Suprapubic skin (tissue), 4 donors: ENCODE measurements around the gene SLC2A8. TPM values are rescaled to one million over a fixed set of nuclear protein-coding genes. Genes with fewer than 3 reads are reported as not detected.
A peak's percentile ranks its signal among the peaks of the same experiment; 100 is the strongest.

Experiments
- DNase-seq, 2 donors: peaks; one replicate each; pipeline ENCODE4 v3.0.0-alpha.2; 2019; ENCODE audit warnings: low spot score in 2 of 2
- H3K27ac ChIP-seq: fragments of 200-600 bp; sonication (generic); one replicate; pipeline ENCODE4 v1.5.1; 2019
- H3K27me3 ChIP-seq: fragments of 200-600 bp; sonication (generic); one replicate; pipeline ENCODE4 v1.5.1; 2019
- H3K36me3 ChIP-seq: fragments of 200-600 bp; sonication (generic); one replicate; pipeline ENCODE4 v1.5.1; 2019
- H3K4me1 ChIP-seq: fragments of 200-600 bp; sonication (generic); one replicate; pipeline ENCODE4 v1.5.1; 2019
- H3K4me3 ChIP-seq: fragments of 200-600 bp; sonication (generic); one replicate; pipeline ENCODE4 v1.5.1; 2019; ENCODE audit warnings: mild to moderate bottlenecking
- H3K9me3 ChIP-seq: fragments of 200-600 bp; sonication (generic); one replicate; pipeline ENCODE4 v1.5.1; 2019
- EP300 ChIP-seq: sonication (generic); formaldehyde crosslinking; IDR thresholded peaks from one replicate; pipeline ENCODE4 v1.6.1; 2017; ENCODE audit warnings: antibody characterized with exemption
- POLR2A ChIP-seq, 2 donors: fragments of 450-650 bp; IDR thresholded peaks; one replicate each; pipeline ENCODE4 v1.6.1; 2017; ENCODE audit warnings: antibody characterized with exemption in 2 of 2, mild to moderate bottlenecking in 2 of 2, moderate library complexity in 2 of 2
- POLR2AphosphoS5 ChIP-seq, 3 donors: sonication (generic); formaldehyde crosslinking; IDR thresholded peaks; one replicate each; pipeline ENCODE4 v1.6.1; 2017; ENCODE audit warnings: antibody characterized with exemption in 3 of 3
- WGBS: methylation state at CpG from one replicate; pipeline ENCODE4 v1.1.5; 2018; 5-methylcytosine and 5-hydroxymethylcytosine counted together
- total RNA-seq, 4 donors: library from RNA; depleted of rRNA; stranded (reverse); fragments of >200 nt; gene quantifications; one replicate each; pipeline ENCODE4 v1.1.0, GENCODE V29; 2016
- TF ChIP-seq, protein P1 (sequence below), 2 donors: fragments of 200-600 bp in 1 of 2; fragments of 450-650 bp in 1 of 2; sonication (generic) in 1 of 2; IDR thresholded peaks; one replicate each; pipeline ENCODE4 v1.5.1; 2016 to 2019; ENCODE audit warnings: antibody characterized with exemption in 2 of 2, mild to moderate bottlenecking in 1 of 2, moderate library complexity in 1 of 2

SLC2A8 gene
- total RNA-seq, 4 donors from 2014 or later: 17.2 to 26.0 (median 21.4) TPM

DNA sequence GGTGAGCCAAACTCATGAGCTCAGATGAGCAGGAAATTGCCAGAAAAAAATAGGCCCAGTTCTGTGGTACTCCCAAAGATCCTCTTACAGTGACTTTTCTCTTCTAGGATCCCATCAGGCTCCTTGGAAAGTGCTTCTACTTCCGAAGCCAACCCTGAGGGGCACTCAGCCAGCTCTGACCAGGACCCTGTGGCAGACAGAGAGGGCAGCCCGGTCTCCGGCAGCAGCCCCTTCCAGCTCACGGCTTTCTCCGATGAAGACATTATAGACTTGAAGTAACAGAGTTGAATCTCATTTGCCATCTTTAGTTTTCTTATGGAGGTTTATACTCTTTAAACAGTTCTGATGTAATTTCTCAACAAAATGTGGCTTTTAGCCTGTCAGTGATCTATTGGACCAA is 4.0 kb upstream of the SLC2A8 start:
- Histone ChIP-seq H3K36me3 (peaks cover 6% of the 10 kb centered on the region), H3K4me3 (no peak overlapping the region), H3K27ac (no peak overlapping the region), H3K9me3 (no peaks in the 10 kb centered on the region), H3K27me3 (no peaks in the 10 kb centered on the region), H3K4me1 (peaks cover 22% of the 10 kb centered on the region)
- DNase-seq: peak in 1 of 2 donors; percentile 59
- no peak for TF ChIP-seq EP300
- TF ChIP-seq, protein P1, sequence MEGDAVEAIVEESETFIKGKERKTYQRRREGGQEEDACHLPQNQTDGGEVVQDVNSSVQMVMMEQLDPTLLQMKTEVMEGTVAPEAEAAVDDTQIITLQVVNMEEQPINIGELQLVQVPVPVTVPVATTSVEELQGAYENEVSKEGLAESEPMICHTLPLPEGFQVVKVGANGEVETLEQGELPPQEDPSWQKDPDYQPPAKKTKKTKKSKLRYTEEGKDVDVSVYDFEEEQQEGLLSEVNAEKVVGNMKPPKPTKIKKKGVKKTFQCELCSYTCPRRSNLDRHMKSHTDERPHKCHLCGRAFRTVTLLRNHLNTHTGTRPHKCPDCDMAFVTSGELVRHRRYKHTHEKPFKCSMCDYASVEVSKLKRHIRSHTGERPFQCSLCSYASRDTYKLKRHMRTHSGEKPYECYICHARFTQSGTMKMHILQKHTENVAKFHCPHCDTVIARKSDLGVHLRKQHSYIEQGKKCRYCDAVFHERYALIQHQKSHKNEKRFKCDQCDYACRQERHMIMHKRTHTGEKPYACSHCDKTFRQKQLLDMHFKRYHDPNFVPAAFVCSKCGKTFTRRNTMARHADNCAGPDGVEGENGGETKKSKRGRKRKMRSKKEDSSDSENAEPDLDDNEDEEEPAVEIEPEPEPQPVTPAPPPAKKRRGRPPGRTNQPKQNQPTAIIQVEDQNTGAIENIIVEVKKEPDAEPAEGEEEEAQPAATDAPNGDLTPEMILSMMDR (IDR thresholded peaks at IDR 0.05): no peak
- no peak for TF ChIP-seq POLR2AphosphoS5 (IDR thresholded peaks at IDR 0.05)
- TF ChIP-seq POLR2A (IDR thresholded peaks at IDR 0.05): no peak
- 95% methylated on average over 5 of the region's 5 CpGs for WGBS

DNA sequence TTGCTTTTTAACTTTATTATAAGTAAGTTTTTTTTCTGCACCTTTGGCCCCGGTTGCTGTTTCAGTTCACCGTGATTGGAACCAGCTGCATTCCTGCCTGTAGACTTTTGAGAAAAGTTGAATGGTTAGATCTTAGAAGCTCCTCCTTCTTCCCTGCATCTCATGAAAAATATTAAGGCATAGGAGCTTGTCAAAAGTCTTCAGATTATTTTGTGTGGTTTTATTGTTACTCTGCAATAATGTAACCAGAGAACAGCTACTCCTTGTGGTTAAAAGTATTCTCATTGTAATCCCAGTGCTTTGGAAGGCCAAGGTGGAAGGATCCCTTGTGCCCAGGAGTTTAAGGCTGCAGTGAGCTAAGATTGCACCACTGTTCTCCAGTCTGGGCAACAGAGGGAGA is 3.3 kb upstream of the SLC2A8 start:
- peaks cover 6% of the 10 kb centered on the region for H3K36me3 ChIP-seq
- peaks cover 23% of the 10 kb centered on the region for H3K4me1 ChIP-seq
- WGBS: 52% methylated on average over 2 of the region's 2 CpGs
- H3K9me3 ChIP-seq: no peaks in the 10 kb centered on the region
- H3K27me3 ChIP-seq: no peaks in the 10 kb centered on the region
- no peak for TF ChIP-seq POLR2AphosphoS5 (IDR thresholded peaks at IDR 0.05)
- TF ChIP-seq POLR2A (IDR thresholded peaks at IDR 0.05): no peak
- TF ChIP-seq, protein P1 (IDR thresholded peaks at IDR 0.05): no peak
- TF ChIP-seq EP300: no peak
- no peak for DNase-seq
- H3K4me3 ChIP-seq: no peak overlapping the region
- no peak overlapping the region for H3K27ac ChIP-seq

DNA sequence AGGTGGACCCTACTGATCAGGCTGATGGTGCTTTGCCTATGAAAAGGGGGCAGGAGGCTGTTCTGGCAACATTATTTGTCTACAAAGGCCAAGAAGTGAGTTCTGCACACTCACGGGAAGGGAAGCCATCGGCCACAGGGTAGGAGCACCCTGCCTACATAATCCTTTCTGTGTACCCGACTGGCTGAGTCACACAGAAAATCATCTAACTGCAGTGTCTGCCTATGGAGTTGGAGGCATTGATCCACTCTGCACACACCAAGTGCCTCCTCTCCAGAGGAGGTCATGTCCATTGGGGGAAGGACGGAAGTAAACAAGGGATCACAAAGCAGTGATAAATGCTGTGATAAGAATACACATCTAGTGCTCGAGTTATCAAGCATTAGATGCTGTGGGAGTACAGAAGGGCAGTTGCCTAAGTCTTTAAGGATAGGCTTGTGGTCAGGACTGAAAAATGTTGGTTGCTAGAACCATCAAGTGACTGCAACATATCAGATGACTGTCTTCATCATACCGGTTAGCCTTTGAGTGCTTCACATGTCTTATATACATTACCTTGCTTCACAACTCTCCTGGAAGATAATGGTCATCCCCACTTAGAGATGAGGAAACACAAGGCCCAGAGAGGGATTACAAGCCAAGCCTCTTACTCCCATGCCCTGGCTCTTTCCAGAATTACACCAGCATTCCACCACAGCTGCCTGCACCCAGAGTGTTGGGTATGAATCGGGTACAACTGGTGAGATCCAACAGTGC is 1.3 kb upstream of the SLC2A8 start:
- H3K27ac ChIP-seq: no peak overlapping the region
- no peak for TF ChIP-seq POLR2A (IDR thresholded peaks at IDR 0.05)
- TF ChIP-seq, protein P1 (IDR thresholded peaks at IDR 0.05): no peak
- TF ChIP-seq EP300: no peak
- no peak for TF ChIP-seq POLR2AphosphoS5 (IDR thresholded peaks at IDR 0.05)

DNA sequence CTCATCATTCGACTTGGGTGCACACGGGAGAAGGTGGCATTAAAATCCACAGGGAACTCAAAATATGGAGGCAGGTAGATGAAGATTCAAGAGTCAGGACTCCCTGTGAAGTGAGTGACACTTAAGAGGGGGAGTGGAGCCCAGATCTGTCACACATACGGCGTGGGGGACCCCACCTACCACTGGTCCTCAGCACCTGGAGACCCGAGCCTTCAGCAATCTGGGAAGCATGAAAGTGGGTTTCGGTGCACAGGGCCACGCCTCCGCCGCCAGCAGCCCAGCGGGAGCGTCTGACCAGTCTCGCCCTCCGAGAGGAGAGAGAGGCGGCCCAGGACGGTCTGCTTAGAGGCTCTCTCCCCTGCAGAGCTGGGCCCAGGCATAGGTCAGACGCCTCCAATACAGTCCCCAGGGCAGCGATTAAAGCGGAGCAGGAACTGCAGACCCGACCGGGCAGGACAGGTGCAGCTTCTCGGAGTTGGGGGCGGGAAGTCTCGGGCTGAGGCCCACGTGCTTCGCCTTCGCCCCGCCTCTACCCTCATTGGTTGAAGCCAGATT is 639 bp upstream of the SLC2A8 start:
- peak overlapping the region; percentile 16 for H3K27ac ChIP-seq
- no peak for DNase-seq
- WGBS: 8% methylated on average over 9 of the region's 27 CpGs
- no peaks in the 10 kb centered on the region for H3K9me3 ChIP-seq
- H3K4me3 ChIP-seq: peak overlapping the region; percentile 86
- TF ChIP-seq POLR2AphosphoS5 (IDR thresholded peaks at IDR 0.05) (peak in 1 of 3 donors; percentile 7), POLR2A (IDR thresholded peaks at IDR 0.05) (no peak), EP300 (no peak)
- TF ChIP-seq, protein P1 (IDR thresholded peaks at IDR 0.05): no peak
- H3K27me3 ChIP-seq: no peaks in the 10 kb centered on the region
- peaks cover 23% of the 10 kb centered on the region for H3K4me1 ChIP-seq
- peaks cover 5% of the 10 kb centered on the region for H3K36me3 ChIP-seq

More for the DNA sequence above, 1.3 kb upstream of the SLC2A8 start:
- Histone ChIP-seq H3K36me3 (peaks cover 7% of the 10 kb centered on the region), H3K4me1 (peaks cover 23% of the 10 kb centered on the region), H3K4me3 (peak overlapping the region; percentile 86), H3K9me3 (no peaks in the 10 kb centered on the region), H3K27me3 (no peaks in the 10 kb centered on the region)
- DNase-seq: peak in 1 of 2 donors; percentile 40
- 80% methylated on average over 7 of the region's 7 CpGs for WGBS

DNA sequence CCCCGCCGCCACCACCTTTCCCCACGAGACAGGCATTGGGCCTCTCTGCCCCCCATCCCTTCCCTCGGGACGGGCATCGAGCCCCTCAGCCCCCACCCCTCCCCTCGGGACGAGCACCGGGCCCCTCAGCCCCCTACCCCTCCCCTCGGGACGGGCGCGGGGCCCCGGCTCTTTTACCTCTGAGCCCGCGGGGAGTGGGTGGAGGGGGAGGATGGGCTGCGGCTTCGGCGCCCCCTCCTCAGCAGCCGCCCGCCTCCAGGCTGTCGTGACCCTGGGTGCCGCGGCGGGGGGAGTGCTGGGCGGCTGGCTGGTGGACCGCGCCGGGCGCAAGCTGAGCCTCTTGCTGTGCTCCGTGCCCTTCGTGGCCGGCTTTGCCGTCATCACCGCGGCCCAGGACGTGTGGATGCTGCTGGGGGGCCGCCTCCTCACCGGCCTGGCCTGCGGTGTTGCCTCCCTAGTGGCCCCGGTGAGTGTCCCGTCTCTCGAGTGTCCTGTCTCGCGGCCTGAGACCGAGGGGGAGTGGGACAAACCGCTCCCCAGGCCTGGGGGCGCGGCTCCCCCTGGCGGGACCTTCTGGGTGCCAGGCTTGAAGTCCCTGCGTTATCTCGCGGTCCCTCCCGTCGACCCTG is 791 bp downstream of the SLC2A8 start:
- peak overlapping the region; percentile 86 for H3K4me3 ChIP-seq
- 4% methylated on average over 23 of the region's 55 CpGs for WGBS
- TF ChIP-seq, protein P1 (IDR thresholded peaks at IDR 0.05): peak; percentile 11 to 29
- no peak for TF ChIP-seq POLR2AphosphoS5 (IDR thresholded peaks at IDR 0.05)
- H3K36me3 ChIP-seq: peaks cover 13% of the 10 kb centered on the region
- H3K27ac ChIP-seq: peak overlapping the region; percentile 85
- H3K27me3 ChIP-seq: no peaks in the 10 kb centered on the region
- H3K4me1 ChIP-seq: peaks cover 23% of the 10 kb centered on the region
- no peaks in the 10 kb centered on the region for H3K9me3 ChIP-seq
- DNase-seq: peak in 1 of 2 donors; percentile 81
